ENCODE data around the gene HRH2.
"Not testable (repeated sequence)": the region's sequence is repeated elsewhere in the genome, so short reads cannot be mapped to it uniquely, and the experiment has no call there.

GRCh38 chr5:175616527-175616926 is 41.3 kb upstream of the HRH2 start:
- TF ChIP-seq, protein P1, sequence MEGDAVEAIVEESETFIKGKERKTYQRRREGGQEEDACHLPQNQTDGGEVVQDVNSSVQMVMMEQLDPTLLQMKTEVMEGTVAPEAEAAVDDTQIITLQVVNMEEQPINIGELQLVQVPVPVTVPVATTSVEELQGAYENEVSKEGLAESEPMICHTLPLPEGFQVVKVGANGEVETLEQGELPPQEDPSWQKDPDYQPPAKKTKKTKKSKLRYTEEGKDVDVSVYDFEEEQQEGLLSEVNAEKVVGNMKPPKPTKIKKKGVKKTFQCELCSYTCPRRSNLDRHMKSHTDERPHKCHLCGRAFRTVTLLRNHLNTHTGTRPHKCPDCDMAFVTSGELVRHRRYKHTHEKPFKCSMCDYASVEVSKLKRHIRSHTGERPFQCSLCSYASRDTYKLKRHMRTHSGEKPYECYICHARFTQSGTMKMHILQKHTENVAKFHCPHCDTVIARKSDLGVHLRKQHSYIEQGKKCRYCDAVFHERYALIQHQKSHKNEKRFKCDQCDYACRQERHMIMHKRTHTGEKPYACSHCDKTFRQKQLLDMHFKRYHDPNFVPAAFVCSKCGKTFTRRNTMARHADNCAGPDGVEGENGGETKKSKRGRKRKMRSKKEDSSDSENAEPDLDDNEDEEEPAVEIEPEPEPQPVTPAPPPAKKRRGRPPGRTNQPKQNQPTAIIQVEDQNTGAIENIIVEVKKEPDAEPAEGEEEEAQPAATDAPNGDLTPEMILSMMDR (IDR thresholded peaks at IDR 0.05), result not testable (repeated sequence)
- TF ChIP-seq POLR2A (IDR thresholded peaks at IDR 0.05), result not testable (repeated sequence)
